Measurements from ENCODE around the gene SMCO4. TPM values are rescaled to one million over a fixed set of nuclear protein-coding genes. Genes with fewer than 3 reads are reported as not detected.
"Not testable (repeated sequence)": the region's sequence is repeated elsewhere in the genome, so short reads cannot be mapped to it uniquely, and the experiment has no call there.

The SMCO4 gene, protein sequence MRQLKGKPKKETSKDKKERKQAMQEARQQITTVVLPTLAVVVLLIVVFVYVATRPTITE
- total RNA-seq (2014; rRNA removed; shearing (Covaris generic)): 7.6 and 8.5 TPM in 2 replicates
- polyA plus RNA-seq (2014; cell fraction: nucleus; rRNA removed): 16.1 and 18.8 TPM in 2 replicates

GRCh38 chr11:93543292-93543977, at the start of gene SMCO4:
TSS of gene SMCO4 (minus strand) at chr11:93543391. CDS start at chr11:93479189, 64,202 bp downstream.
- DNase-seq (ENCODE audit: extremely low read depth, low read depth): peak; percentile 61

DNA sequence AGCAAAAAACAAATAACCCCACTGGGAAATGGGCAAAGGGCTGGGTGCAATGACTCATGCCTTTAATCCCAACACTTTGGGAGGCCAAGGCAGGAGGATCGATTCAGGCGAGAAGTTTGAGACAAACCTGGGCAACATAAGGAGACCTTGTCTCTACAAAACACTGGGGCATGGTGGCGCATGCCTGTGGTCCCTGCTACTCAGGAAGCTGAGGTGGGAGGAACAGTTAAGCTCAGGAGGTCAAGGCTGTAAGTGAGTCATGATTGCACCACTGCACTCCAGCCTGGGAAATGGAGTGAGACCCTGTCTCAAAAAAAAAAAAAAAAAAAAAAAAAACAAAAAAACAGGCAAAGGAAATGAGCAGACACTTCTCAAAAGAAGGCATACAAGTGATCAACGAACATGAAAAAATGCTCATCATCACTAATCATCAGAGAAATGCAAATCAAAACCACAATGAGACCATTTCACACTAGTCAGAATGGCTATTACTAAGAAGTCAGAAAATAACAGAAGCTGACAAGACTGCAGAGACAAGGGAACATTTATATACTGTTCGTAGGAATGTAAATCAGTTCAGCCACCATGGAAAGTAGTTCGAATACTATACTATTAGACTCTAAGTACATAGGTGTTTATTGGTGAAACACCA, 48.2 kb upstream of the SMCO4 start:
- DNase-seq (ENCODE audit: extremely low read depth, low read depth): no peak

DNA sequence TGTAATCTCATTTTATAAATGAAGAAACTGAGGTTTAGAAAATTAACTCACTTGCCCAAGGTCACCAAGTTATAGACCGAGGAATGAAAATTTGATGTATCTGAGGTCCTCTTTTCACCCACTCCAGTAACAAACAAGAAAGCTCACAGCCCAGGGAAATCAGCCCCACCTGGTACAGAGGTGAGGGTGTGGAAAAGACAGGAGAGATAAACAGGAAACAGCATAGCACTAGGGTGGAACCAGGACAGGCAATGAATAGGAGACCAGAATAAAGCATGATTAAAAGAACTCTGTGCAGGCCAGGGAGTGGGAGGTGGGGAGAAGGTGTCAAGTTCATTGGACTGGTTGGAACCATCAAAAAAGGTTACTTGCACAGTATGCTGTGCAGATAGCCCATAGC, 46.2 kb upstream of the SMCO4 start:
- DNase-seq (ENCODE audit: extremely low read depth, low read depth): no peak

DNA sequence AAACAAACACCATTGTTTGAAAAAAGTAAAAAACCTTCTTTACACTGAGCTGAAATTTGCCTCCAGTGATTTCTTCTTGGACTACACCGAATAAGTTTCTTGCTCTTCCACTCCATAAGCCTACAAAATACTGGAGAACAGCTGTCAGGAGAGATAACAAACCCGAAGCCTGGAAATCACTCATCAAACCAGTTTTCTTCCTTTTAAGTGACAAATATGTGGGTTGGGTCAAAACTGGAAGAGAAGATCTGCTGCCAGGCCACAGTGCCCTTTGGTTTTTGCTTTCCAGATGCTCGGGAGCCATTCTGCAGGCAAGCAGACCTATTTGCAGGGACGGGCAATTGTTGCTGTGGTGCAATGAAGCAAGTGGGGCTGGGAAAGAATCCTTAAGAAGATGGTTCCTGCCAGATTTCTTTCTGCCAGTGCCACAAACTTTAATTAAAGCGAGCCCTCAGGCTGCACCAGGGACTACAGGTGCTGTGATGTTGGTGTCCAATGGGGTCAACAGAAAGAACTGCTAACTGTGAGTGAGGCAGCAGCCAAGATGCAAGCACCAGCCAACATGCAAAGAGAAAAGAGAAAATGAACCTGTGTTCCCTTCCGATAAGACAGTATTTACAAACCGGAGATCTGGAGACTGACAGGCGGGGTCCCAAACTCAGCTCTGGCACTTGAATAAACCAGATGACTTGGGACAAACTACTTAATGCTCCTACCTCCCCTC, 44.8 kb upstream of the SMCO4 start:
- DNase-seq (ENCODE audit: extremely low read depth, low read depth): no peak

DNA sequence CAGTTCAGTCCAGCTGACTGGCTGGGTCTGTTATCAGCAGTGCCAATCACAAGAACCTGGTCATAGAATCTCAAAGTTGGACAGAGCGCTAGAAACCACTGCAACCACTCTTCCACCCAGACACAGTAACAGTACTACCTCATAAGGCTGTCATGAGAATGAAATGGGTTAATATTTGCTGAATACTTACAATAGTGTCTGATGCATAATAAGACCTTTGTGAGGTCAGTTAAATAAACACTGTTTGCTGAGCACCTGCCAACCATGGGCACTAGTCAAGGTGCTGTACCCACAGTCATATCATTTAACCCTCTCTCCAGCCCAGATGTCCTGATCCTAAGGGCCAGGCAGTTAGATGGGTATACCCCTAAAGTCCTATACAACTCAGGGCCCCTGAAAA, 44.2 kb upstream of the SMCO4 start:
- DNase-seq (ENCODE audit: extremely low read depth, low read depth): not testable (repeated sequence)

GRCh38 chr11:93585758-93586157, 42.6 kb upstream of the SMCO4 start:
- no peak for DNase-seq (ENCODE audit: extremely low read depth, low read depth)

GRCh38 chr11:93583490-93583889, 40.3 kb upstream of the SMCO4 start:
- DNase-seq (ENCODE audit: extremely low read depth, low read depth): no peak

GRCh38 chr11:93579187-93579751, 36.1 kb upstream of the SMCO4 start:
- no peak for DNase-seq (ENCODE audit: extremely low read depth, low read depth)

DNA sequence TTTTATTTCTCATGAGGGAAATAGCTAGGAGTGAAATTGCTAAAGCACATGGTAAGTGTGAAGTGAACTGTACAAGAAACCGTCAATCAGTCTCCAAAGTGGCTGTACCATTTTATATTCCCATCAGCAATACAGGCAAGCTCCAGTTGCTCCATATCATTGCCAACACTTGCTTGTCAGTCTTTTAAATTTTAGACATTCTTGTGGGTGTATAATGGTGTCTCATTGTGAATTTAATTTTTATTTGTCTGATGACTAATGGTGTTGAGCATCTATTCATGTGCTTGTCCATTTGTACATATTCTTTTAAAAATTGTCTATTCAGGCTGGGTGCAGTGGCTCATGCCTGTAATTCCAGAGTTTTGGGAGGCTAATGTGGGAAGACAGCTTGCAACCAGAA, 34.1 kb upstream of the SMCO4 start:
- no peak for DNase-seq (ENCODE audit: extremely low read depth, low read depth)

DNA sequence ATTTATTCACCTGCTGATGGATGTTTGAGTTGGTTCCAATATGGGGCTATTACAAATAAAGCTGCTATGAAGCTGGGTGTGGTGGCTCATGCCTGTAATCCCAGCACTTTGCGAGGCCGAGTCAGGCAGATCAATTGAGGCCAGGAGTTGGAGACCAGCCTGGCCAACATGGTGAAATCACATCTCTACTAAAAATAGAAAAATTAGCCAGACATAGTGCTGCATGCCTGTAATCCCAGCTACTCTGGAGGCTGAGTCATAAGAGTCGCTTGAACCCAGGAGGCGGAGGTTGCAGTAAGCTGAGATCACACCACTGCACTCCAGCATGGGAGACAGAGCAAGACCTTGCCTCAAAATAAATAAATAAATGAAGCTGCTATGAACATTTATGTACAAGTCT, 33.7 kb upstream of the SMCO4 start:
- not testable (repeated sequence) for DNase-seq (ENCODE audit: extremely low read depth, low read depth)

DNA sequence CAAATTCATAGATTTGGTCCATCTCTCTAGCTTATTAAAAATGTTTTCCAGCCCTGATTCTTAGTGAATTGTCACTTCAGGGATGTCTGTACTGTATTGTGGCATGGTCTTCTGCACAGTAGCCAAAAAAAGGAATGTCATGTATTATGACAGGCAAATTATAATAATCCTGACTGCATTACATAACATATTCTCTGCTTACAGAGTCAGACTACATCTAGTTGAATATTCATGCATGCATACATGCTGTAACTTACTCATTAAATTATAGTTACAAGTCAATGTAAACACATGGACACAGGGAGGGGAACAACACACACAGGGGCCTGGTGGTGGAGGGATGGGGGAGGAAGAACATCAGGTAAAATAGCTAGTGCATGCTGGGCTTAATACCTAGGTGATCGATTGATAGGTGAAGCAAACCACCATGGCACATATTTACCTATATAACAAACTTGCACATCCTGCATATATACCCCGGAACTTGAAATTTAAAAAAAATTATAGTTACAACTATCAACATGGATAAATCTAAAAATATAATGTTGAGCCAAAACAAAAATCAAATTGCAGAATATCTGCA, 31.5 kb upstream of the SMCO4 start:
- no peak for DNase-seq (ENCODE audit: extremely low read depth, low read depth)

DNA sequence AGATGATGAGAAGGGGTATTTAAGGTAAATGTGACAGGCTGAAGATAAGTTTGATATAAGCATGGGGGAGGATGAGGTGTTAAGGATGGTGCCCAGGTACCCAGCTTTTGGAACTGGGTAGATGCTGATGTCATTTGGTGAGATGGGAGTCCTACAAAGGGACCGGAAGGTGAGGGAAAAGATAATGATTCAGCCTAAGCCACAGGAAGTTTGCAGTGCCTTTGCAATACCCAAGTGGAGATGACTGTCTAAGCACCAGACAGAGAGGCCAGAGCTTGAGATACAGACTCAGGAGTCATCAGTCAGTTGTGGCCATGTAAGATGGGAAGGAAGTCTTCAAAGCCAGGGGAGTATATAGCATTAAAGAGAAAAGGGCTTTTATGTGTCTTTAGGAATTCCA, 30.0 kb upstream of the SMCO4 start:
- DNase-seq (ENCODE audit: extremely low read depth, low read depth): no peak

- no peak for DNase-seq (ENCODE audit: extremely low read depth, low read depth)
These were observed 29.4 kb upstream of the SMCO4 start for GRCh38 chr11:93572621-93573020.

GRCh38 chr11:93572171-93572570, 29.0 kb upstream of the SMCO4 start:
- DNase-seq (ENCODE audit: extremely low read depth, low read depth): no peak

DNA sequence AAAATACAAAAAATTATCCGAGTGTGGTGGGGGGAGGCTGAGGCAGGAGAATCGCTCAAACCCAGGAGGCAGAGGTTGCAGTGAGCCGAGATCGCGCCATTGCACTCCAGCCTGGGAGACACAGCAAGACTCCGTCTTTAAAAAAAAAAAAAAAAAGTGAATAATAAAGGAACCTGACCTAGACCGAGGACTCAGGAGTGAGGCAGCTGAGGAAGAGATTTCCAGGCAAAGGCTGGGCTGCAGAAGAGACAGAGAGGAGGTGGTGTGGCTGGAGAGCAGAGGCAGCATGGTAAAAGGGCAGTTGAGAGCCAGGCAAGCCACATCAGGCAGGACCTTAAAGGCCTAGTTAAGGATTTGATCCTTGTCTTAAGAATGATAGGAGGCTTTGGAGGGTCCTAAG, 28.4 kb upstream of the SMCO4 start:
- DNase-seq (ENCODE audit: extremely low read depth, low read depth): no peak

- peak; percentile 3 for DNase-seq (ENCODE audit: extremely low read depth, low read depth)
These were observed 27.7 kb upstream of the SMCO4 start for GRCh38 chr11:93570759-93571413.

- DNase-seq (ENCODE audit: extremely low read depth, low read depth): no peak
These were observed 26.3 kb upstream of the SMCO4 start for GRCh38 chr11:93569496-93569895.

- no peak for DNase-seq (ENCODE audit: extremely low read depth, low read depth)
These were observed 25.5 kb upstream of the SMCO4 start for GRCh38 chr11:93568726-93569125.

DNA sequence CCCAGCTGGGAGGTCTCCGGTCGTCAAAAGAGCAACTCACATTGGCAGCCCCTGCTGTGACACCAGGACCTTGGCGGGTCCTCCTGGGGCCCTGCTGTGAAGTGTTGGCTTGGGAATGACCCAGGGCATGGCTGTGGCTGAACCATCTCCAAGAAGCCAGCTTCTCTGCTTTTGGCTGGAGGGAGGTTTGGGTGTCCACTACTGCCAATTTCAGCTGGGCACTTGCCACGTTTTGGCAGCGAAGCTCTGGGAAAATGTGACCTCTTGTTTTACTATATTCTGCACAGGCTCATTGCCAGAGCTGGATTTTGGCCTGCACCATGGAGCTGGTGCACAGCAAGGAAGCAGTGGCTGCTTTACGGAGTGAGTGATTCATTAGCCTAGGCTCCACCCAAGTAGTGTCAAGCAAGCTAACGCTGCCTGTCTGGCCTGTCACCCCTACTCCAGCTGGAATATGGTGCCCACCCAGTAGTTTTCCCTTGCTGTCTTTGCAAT, 24.3 kb upstream of the SMCO4 start:
- no peak for DNase-seq (ENCODE audit: extremely low read depth, low read depth)

DNA sequence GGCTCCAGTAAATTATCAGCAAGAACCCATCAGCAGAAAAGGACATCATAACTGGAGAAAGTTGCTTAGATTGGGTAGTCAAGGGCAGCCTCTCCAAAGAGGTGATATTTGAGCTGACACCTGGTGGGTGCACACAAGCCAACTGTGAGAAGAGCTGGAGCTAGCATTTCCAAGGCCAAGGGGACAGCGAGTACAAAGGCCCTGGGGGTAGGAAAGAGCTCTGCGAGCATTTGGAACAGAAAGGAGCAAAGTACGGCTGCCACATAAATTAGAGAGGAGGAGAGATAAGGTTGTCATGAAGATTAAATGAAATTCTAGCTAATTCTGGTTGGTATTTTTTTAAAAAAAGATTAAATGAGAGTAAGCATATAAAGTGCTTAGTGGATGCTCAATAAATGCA, 21.7 kb upstream of the SMCO4 start:
- DNase-seq (ENCODE audit: extremely low read depth, low read depth): no peak
